CD14-positive monocyte (primary cell): ENCODE measurements around the gene HDGFL3. TPM values are rescaled to one million over a fixed set of nuclear protein-coding genes. Genes with fewer than 3 reads are reported as not detected.
A peak's percentile ranks its signal among the peaks of the same experiment; 100 is the strongest.

ENCODE experiments used
- DNase-seq, 3 donors: peaks; one replicate each; pipeline ENCODE4 v3.0.0-alpha.2; 2011 to 2022
- H2AFZ ChIP-seq: 2 replicates; pipeline ENCODE4 v1.6.0; 2012; ENCODE audit warnings: mild to moderate bottlenecking, low read depth, low read length, inconsistent platforms; ENCODE audit not compliant: insufficient read depth, poor library complexity, severe bottlenecking
- H3K27ac ChIP-seq, 2 donors: 1 replicate in 1 of 2; 2 replicates in 1 of 2; pipeline ENCODE4 v1.5.1; 2012 to 2013; ENCODE audit warnings: low read length in 2 of 2, control low read depth in 1 of 2, inconsistent platforms in 1 of 2, low read depth in 1 of 2, mild to moderate bottlenecking in 1 of 2
- H3K27me3 ChIP-seq, 2 donors: one replicate each; pipeline versions ENCODE4 v1.6.0 to v1.6.1; 2011 to 2013; ENCODE audit warnings: low read length in 2 of 2; ENCODE audit not compliant: control insufficient read depth in 2 of 2, insufficient read depth in 2 of 2
- H3K36me3 ChIP-seq, 2 donors: replicated peaks in 1 of 2; 1 replicate in 1 of 2; 2 replicates in 1 of 2; pipeline versions ENCODE4 v1.5.1 to v1.6.1; 2012 to 2013; ENCODE audit warnings: low read length in 2 of 2, control low read depth in 1 of 2, inconsistent platforms in 1 of 2, mild to moderate bottlenecking in 1 of 2; ENCODE audit not compliant: insufficient read depth in 2 of 2, control insufficient read depth in 1 of 2
- H3K4me1 ChIP-seq, 2 donors: 1 replicate in 1 of 2; 2 replicates in 1 of 2; pipeline versions ENCODE4 v1.5.1 to v1.6.1; 2012 to 2013; ENCODE audit warnings: low read length in 2 of 2, control low read depth in 1 of 2, inconsistent platforms in 1 of 2, mild to moderate bottlenecking in 1 of 2, moderate library complexity in 1 of 2; ENCODE audit not compliant: insufficient read depth in 2 of 2, control insufficient read depth in 1 of 2
- H3K4me2 ChIP-seq: replicated peaks from 2 replicates; pipeline ENCODE3; 2012; ENCODE audit warnings: low read length, moderate library complexity, mild to moderate bottlenecking; ENCODE audit not compliant: poor library complexity, severe bottlenecking; ENCODE audit errors: extremely low read depth
- H3K4me3 ChIP-seq, 3 experiments: fragments of 200-600 bp in 1 of 3; sonication (generic) in 1 of 3; replicated peaks in 1 of 3; 1 replicate in 2 of 3; 2 replicates in 1 of 3; pipeline ENCODE4 v1.5.1; 2011 to 2013; ENCODE audit warnings: low read length in 3 of 3, mild to moderate bottlenecking in 3 of 3, control low read depth in 2 of 3, low read depth in 2 of 3, inconsistent platforms in 1 of 3, moderate library complexity in 1 of 3
- H3K79me2 ChIP-seq: 2 replicates; pipeline ENCODE4 v1.6.0; 2012; ENCODE audit warnings: mild to moderate bottlenecking, control low read depth, inconsistent platforms, low read length, moderate library complexity; ENCODE audit not compliant: insufficient read depth
- H3K9ac ChIP-seq: 2 replicates; pipeline ENCODE4 v1.6.0; 2017; ENCODE audit warnings: low read length, mild to moderate bottlenecking; ENCODE audit not compliant: insufficient read depth, poor library complexity, severe bottlenecking
- H3K9me3 ChIP-seq, 2 donors: replicated peaks in 1 of 2; 1 replicate in 1 of 2; 2 replicates in 1 of 2; pipeline versions ENCODE4 v1.5.1 to v1.6.1; 2012 to 2013; ENCODE audit warnings: low read length in 2 of 2, control low read depth in 1 of 2; ENCODE audit not compliant: control insufficient read depth in 1 of 2, insufficient read depth in 1 of 2
- H4K20me1 ChIP-seq: 2 replicates; pipeline ENCODE4 v1.6.0; 2012; ENCODE audit warnings: mild to moderate bottlenecking, low read length, control low read depth, moderate library complexity; ENCODE audit not compliant: insufficient read depth
- H3K27ac Mint-ChIP-seq, 7 donors: one replicate each; pipeline ENCODE4 v1.8.0; 2020; ENCODE audit warnings: mild to moderate bottlenecking in 7 of 7, mixed read lengths in 7 of 7, moderate library complexity in 6 of 7, inconsistent platforms in 2 of 7
- H3K27me3 Mint-ChIP-seq, 3 donors: one replicate each; pipeline ENCODE4 v1.8.0; 2021 to 2022; ENCODE audit warnings: low read depth in 3 of 3, mild to moderate bottlenecking in 3 of 3, mixed read lengths in 3 of 3, moderate library complexity in 3 of 3, inconsistent platforms in 1 of 3
- H3K36me3 Mint-ChIP-seq, 2 donors: one replicate each; pipeline ENCODE4 v1.8.0; 2020; ENCODE audit warnings: mixed read lengths in 2 of 2, inconsistent platforms in 1 of 2, mild to moderate bottlenecking in 1 of 2
- H3K4me1 Mint-ChIP-seq: one replicate; pipeline ENCODE4 v1.8.0; 2020; ENCODE audit warnings: mild to moderate bottlenecking, mixed read lengths
- H3K4me3 Mint-ChIP-seq, 2 donors: one replicate each; pipeline ENCODE4 v1.8.0; 2020; ENCODE audit warnings: mild to moderate bottlenecking in 2 of 2, mixed read lengths in 2 of 2, moderate library complexity in 1 of 2
- H3K9me3 Mint-ChIP-seq, 7 donors: one replicate each; pipeline ENCODE4 v1.8.0; 2020 to 2022; ENCODE audit warnings: mixed read lengths in 7 of 7, mild to moderate bottlenecking in 6 of 7, moderate library complexity in 6 of 7, inconsistent platforms in 2 of 7
- CTCF ChIP-seq: fragments of 200-600 bp; IDR thresholded peaks from one replicate; pipeline ENCODE4 v1.8.0; 2022; ENCODE audit warnings: antibody characterized with exemption, mild to moderate bottlenecking
- WGBS: methylation state at CpG from one replicate; pipeline ENCODE4 v1.1.5; 2013; ENCODE audit warnings: missing lambda C conversion rate; ENCODE audit not compliant: insufficient coverage; 5-methylcytosine and 5-hydroxymethylcytosine counted together
- intact Hi-C, 2 donors: fragments of 100-400 bp; cut with micrococcal nuclease; formaldehyde crosslinking; loops; one replicate each; pipeline versions ENCODE4 v1.15.0 to v1.15.1; 2023
- polyA plus RNA-seq, 3 donors: library from polyadenylated mRNA; depleted of rRNA in 1 of 3; unstranded in 2 of 3; stranded (reverse) in 1 of 3; fragments of 300-500 nt in 2 of 3; fragments of >200 nt in 1 of 3; fragmentation: Illumina TruSeq in 2 of 3; gene quantifications; 1 replicate in 2 of 3; 2 replicates in 1 of 3; pipeline ENCODE4 v1.2.3, GENCODE V29; 2012 to 2021

The HDGFL3 gene
- polyA plus RNA-seq, 3 donors: 0.35 to 1.1 (median 0.69) TPM

GRCh38 chr15:83106994-83107840, 100.4 kb downstream of the HDGFL3 start, which contains the start of gene TM6SF1:
TM6SF1 (plus strand) TSS chr15:83107645; CDS start chr15:83107681, 36 bp downstream.
- H3K9me3 ChIP-seq: no peaks in the 10 kb centered on the region
- peaks cover 37% of the 10 kb centered on the region for H3K79me2 ChIP-seq
- H3K4me1 ChIP-seq: peaks cover 27 to 36% of the 10 kb centered on the region in 2 donors
- H3K4me3 ChIP-seq: peak within 1 kb of the TSS; percentile 62 to 95 (median 66)
- peaks cover 8 to 25% (median 9%) of the 10 kb centered on the region in 3 donors for H3K27me3 Mint-ChIP-seq
- peaks cover 39% of the 10 kb centered on the region for H3K4me1 Mint-ChIP-seq
- H3K36me3 ChIP-seq: peaks cover 0 to 5% of the 10 kb centered on the region in 2 donors
- DNase-seq: peak in 1 of 3 donors; percentile 25
- H3K9me3 Mint-ChIP-seq: peaks cover 0 to 10% (median 3%) of the 10 kb centered on the region in 7 donors
- peak within 1 kb of the TSS; percentile 79 for H3K9ac ChIP-seq
- peaks cover 0 to 4% of the 10 kb centered on the region in 2 donors for H3K27me3 ChIP-seq
- peak within 1 kb of the TSS; percentile 95 to 97 (median 96) for H3K27ac Mint-ChIP-seq
- no peak for TF ChIP-seq CTCF
- H3K36me3 Mint-ChIP-seq: peaks cover 16 to 23% of the 10 kb centered on the region in 2 donors
- peak within 1 kb of the TSS; percentile 66 to 96 for H3K27ac ChIP-seq
- peak within 1 kb of the TSS; percentile 95 to 99 for H3K4me3 Mint-ChIP-seq
- H4K20me1 ChIP-seq: peaks cover 35% of the 10 kb centered on the region
- peak within 1 kb of the TSS; percentile 93 for H2AFZ ChIP-seq
- peak within 1 kb of the TSS; percentile 88 for H3K4me2 ChIP-seq
- intact Hi-C loops: loop anchor here in 1 of 2 donors (5.0 kb wide), 1 partner anchor 40 kb away; the partner anchor contains the start of gene BTBD1
- WGBS: 1% methylated on average over 97 of the region's 97 CpGs

- Histone ChIP-seq H3K4me3 (no peak overlapping the region), H3K36me3 (peaks cover 0 to 2% of the 10 kb centered on the region in 2 donors), H3K27ac (no peak overlapping the region), H2AFZ (no peak overlapping the region), H3K4me1 (peaks cover 34 to 45% of the 10 kb centered on the region in 2 donors), H3K79me2 (peaks cover 24% of the 10 kb centered on the region), H4K20me1 (peaks cover 18% of the 10 kb centered on the region), H3K27me3 (peaks cover 0 to 4% of the 10 kb centered on the region in 2 donors), H3K4me2 (no peak overlapping the region), H3K9me3 (no peaks in the 10 kb centered on the region), H3K9ac (no peak overlapping the region)
- intact Hi-C loops: loop anchor here in 1 of 2 donors (5.0 kb wide), 1 partner anchor 38 kb away; the partner anchor contains the start of gene BTBD1
- H3K36me3 Mint-ChIP-seq: peaks cover 7 to 12% of the 10 kb centered on the region in 2 donors
- TF ChIP-seq CTCF: no peak
- peaks cover 0 to 5% (median 0%) of the 10 kb centered on the region in 7 donors for H3K9me3 Mint-ChIP-seq
- H3K27me3 Mint-ChIP-seq: peaks cover 8 to 31% (median 10%) of the 10 kb centered on the region in 3 donors
- H3K27ac Mint-ChIP-seq: peak overlapping the region in 2 of 7 donors; percentile 13 to 73
- DNase-seq: no peak
- 56% methylated on average over 1 of the region's 1 CpG for WGBS
- peak overlapping the region in 1 of 2 donors; percentile 22 for H3K4me3 Mint-ChIP-seq
- peaks cover 52% of the 10 kb centered on the region for H3K4me1 Mint-ChIP-seq
Observed at GRCh38 chr15:83105440-83105839, 102.2 kb downstream of the HDGFL3 start.
